HepG2 (cell line): ENCODE measurements around the gene ZNF284. TPM values are rescaled to one million over a fixed set of nuclear protein-coding genes. Genes with fewer than 3 reads are reported as not detected.

Experiments
- ARHGAP35 ChIP-seq: sonication (generic); formaldehyde crosslinking; IDR thresholded peaks from 2 replicates; pipeline ENCODE4 v1.9.0; 2022; ENCODE audit warnings: mild to moderate bottlenecking, inconsistent platforms, moderate library complexity, missing genetic modification reagents, borderline replicate concordance
- ARID2 ChIP-seq: sonication (generic); formaldehyde crosslinking; IDR thresholded peaks from 2 replicates; pipeline ENCODE4 v1.8.1; 2022; ENCODE audit warnings: mild to moderate bottlenecking, missing genetic modification reagents, borderline replicate concordance
- ASH2L ChIP-seq: fragments of 300-600, 200-600 bp; sonication (generic); IDR thresholded peaks from 2 replicates; pipeline ENCODE4 v1.7.0; 2017; ENCODE audit warnings: low read depth, mild to moderate bottlenecking, moderate library complexity, mixed read lengths, low read length; ENCODE audit not compliant: insufficient read length
- FOSL1 ChIP-seq: sonication (generic); formaldehyde crosslinking; IDR thresholded peaks from 2 replicates; pipeline ENCODE4 v1.9.0; 2021; ENCODE audit warnings: missing genetic modification reagents, borderline replicate concordance
- GZF1 ChIP-seq: sonication (generic); formaldehyde crosslinking; IDR thresholded peaks from 2 replicates; pipeline ENCODE4 v1.5.1; 2020; ENCODE audit warnings: mild to moderate bottlenecking, missing genetic modification reagents
- HMG20A ChIP-seq: IDR thresholded peaks from 2 replicates; pipeline ENCODE4 v1.6.1; 2016; ENCODE audit warnings: borderline replicate concordance
- HMGXB3 ChIP-seq: sonication (generic); formaldehyde crosslinking; IDR thresholded peaks from 2 replicates; pipeline ENCODE4 v1.4.0; 2020; ENCODE audit warnings: missing genetic modification reagents, borderline replicate concordance
- NFYB ChIP-seq: sonication (generic); formaldehyde crosslinking; IDR thresholded peaks from 2 replicates; pipeline ENCODE4 v1.4.0; 2020; ENCODE audit warnings: missing genetic modification reagents
- RBM22 ChIP-seq: fragments of 200-400 bp; formaldehyde crosslinking; optimal IDR thresholded peaks from 2 replicates; pipeline ENCODE3; 2017; ENCODE audit warnings: mild to moderate bottlenecking, low read length, moderate library complexity
- TCF7L2 ChIP-seq: IDR thresholded peaks from 2 replicates; pipeline ENCODE4 v1.6.1; 2011; ENCODE audit warnings: mild to moderate bottlenecking, low read depth, low read length, moderate library complexity
- TRAFD1 ChIP-seq: sonication (generic); formaldehyde crosslinking; IDR thresholded peaks from 2 replicates; pipeline ENCODE4 v1.5.1; 2020; ENCODE audit warnings: missing genetic modification reagents, mild to moderate bottlenecking, borderline replicate concordance
- ZBTB25 ChIP-seq: IDR thresholded peaks from 2 replicates; pipeline ENCODE4 v1.6.1; 2018; ENCODE audit warnings: missing genetic modification reagents
- ZFP36L2 ChIP-seq: sonication (generic); formaldehyde crosslinking; IDR thresholded peaks from 2 replicates; pipeline ENCODE4 v1.4.0; 2020; ENCODE audit warnings: missing genetic modification reagents
- ZFP41 ChIP-seq: sonication (generic); formaldehyde crosslinking; IDR thresholded peaks from 2 replicates; pipeline ENCODE4 v1.4.0; 2020; ENCODE audit warnings: mild to moderate bottlenecking, missing genetic modification reagents, borderline replicate concordance
- ZNF17 ChIP-seq: sonication (generic); formaldehyde crosslinking; IDR thresholded peaks from 2 replicates; pipeline ENCODE4 v1.5.0; 2020; ENCODE audit warnings: mild to moderate bottlenecking, missing genetic modification reagents
- ZNF704 ChIP-seq: sonication (generic); formaldehyde crosslinking; IDR thresholded peaks from 2 replicates; pipeline ENCODE4 v1.8.1; 2023; ENCODE audit warnings: mild to moderate bottlenecking, inconsistent platforms, moderate library complexity, missing genetic modification reagents, borderline replicate concordance
- ZNF782 ChIP-seq: sonication (generic); formaldehyde crosslinking; IDR thresholded peaks from 2 replicates; pipeline ENCODE4 v1.4.0; 2020; ENCODE audit warnings: missing genetic modification reagents, mild to moderate bottlenecking, borderline replicate concordance
- ZNF891 ChIP-seq: sonication (generic); formaldehyde crosslinking; IDR thresholded peaks from 2 replicates; pipeline ENCODE4 v1.5.0; 2020; ENCODE audit warnings: mild to moderate bottlenecking, missing genetic modification reagents
- polyA plus RNA-seq, 8 experiments: library from polyadenylated mRNA; depleted of rRNA in 3 of 8; stranded (reverse) in 7 of 8; unstranded in 1 of 8; fragments of >200 nt; fragmentation: Illumina TruSeq in 4 of 8; extraction: Trizol in 4 of 8; gene quantifications; 2 replicates each; pipeline versions ENCODE4 v1.2.1 to v1.2.3, GENCODE V29; 2011 to 2016; ENCODE audit warnings: low read depth in 4 of 8, missing spikeins in 1 of 8, mixed read lengths in 1 of 8; ENCODE audit not compliant: insufficient read depth in 1 of 8
- total RNA-seq, 5 experiments: library from RNA; depleted of rRNA; stranded (reverse); fragments of >200 nt; fragmentation: Illumina TruSeq; extraction: Trizol; gene quantifications; 2 replicates each; pipeline ENCODE4 v1.2.3, GENCODE V29; 2016; ENCODE audit warnings: low read depth in 1 of 5

Gene ZNF284
- total and polyA plus RNA-seq, 2 of the 13 experiments (the other 11 are each of a cell fraction or from before 2014, with no cell fraction given) = 1.2 to 2.3 TPM

- no peak for TF ChIP-seq TRAFD1 (CRISPR knock-in tag)
- no peak for TF ChIP-seq FOSL1 (CRISPR knock-in tag)
- no peak for TF ChIP-seq HMG20A (CRISPR knock-in tag)
- TF ChIP-seq ASH2L = peak; percentile 47
- TF ChIP-seq ZFP41 (CRISPR knock-in tag) = no peak
- TF ChIP-seq ZNF891 = no peak
- no peak for TF ChIP-seq ZFP36L2 (CRISPR knock-in tag)
- TF ChIP-seq TCF7L2 = no peak
- TF ChIP-seq RBM22 = no peak
- no peak for TF ChIP-seq ZNF17 (CRISPR knock-in tag)
- TF ChIP-seq HMGXB3 (CRISPR knock-in tag) = no peak
- no peak for TF ChIP-seq ZNF782
- no peak for TF ChIP-seq GZF1 (CRISPR knock-in tag)
- no peak for TF ChIP-seq ZNF704 (CRISPR knock-in tag)
- TF ChIP-seq ZBTB25 = no peak
- TF ChIP-seq NFYB (CRISPR knock-in tag) = peak; percentile 55
- no peak for TF ChIP-seq ARID2
- no peak for TF ChIP-seq ARHGAP35 (CRISPR knock-in tag)
These were observed 20.1 kb upstream of the ZNF284 start, which contains the start of gene ZNF223 (continued) for GRCh38 chr19:44051650-44052402.
